ENCODE data around the gene SMPD1.

Gene SMPD1

GRCh38 chr11:6417907-6418556, 27.8 kb downstream of the SMPD1 start:
- no peak for DNase-seq

- peak in 1 of 4 experiments; percentile 16 for DNase-seq
Measured at GRCh38 chr11:6418557-6419008, 28.3 kb downstream of the SMPD1 start.

GRCh38 chr11:6419009-6419631, 28.8 kb downstream of the SMPD1 start, which contains the start of gene APBB1:
TSS of gene APBB1 (minus strand) at chr11:6419094. CDS start at chr11:6411347, 7,747 bp downstream.
- DNase-seq, result peak; percentile 28 to 77 (median 46)

GRCh38 chr11:6420677-6421076, 30.4 kb downstream of the SMPD1 start:
- DNase-seq, result no peak

GRCh38 chr11:6427516-6427915, 37.2 kb downstream of the SMPD1 start:
- no peak for DNase-seq

- no peak for DNase-seq
Measured at GRCh38 chr11:6431861-6432260, 41.6 kb downstream of the SMPD1 start.

- DNase-seq, result no peak
Measured at GRCh38 chr11:6433998-6434660, 43.9 kb downstream of the SMPD1 start.

- no peak for DNase-seq
Measured at GRCh38 chr11:6437423-6437822, 47.1 kb downstream of the SMPD1 start.

- no peak for DNase-seq
Measured at GRCh38 chr11:6437993-6438392, 47.7 kb downstream of the SMPD1 start.

GRCh38 chr11:6438979-6439571, 48.8 kb downstream of the SMPD1 start:
- peak in 1 of 4 experiments; percentile 8 for DNase-seq

- no peak for DNase-seq
Measured at GRCh38 chr11:6440906-6441358, 50.7 kb downstream of the SMPD1 start, which contains the start of gene HPX. TSS of gene HPX (minus strand) at chr11:6440987. CDS start at chr11:6440963, 24 bp downstream.

GRCh38 chr11:6442441-6442840, 52.2 kb downstream of the SMPD1 start:
- DNase-seq, result no peak

GRCh38 chr11:6443269-6444003, 53.2 kb downstream of the SMPD1 start:
- peak in 3 of 4 experiments; percentile 7 to 48 (median 18) for DNase-seq
